Measurements from ENCODE around the gene SDK1. TPM values are rescaled to one million over a fixed set of nuclear protein-coding genes. Genes with fewer than 3 reads are reported as not detected.

Gene SDK1
- polyA plus RNA-seq, 2 of the 4 experiments (the other 2 are of a cell fraction), result 0.12 to 0.28 TPM

GRCh38 chr7:3807824-3808223 lies 506.8 kb downstream of the SDK1 start:
- no peak for TF ChIP-seq KDM1A (IDR thresholded peaks at IDR 0.05; ENCODE audit: low read depth)
- no peak for TF ChIP-seq JUNB (IDR thresholded peaks at IDR 0.05)
- TF ChIP-seq MAX (IDR thresholded peaks at IDR 0.05), result no peak
- TF ChIP-seq POLR2AphosphoS2 (conservative IDR thresholded peaks at IDR 0.05; ENCODE audit: low read length), result no peak
- no peak for TF ChIP-seq FOXS1 (CRISPR knock-in tag; IDR thresholded peaks at IDR 0.05)
- no peak for TF ChIP-seq ATOH8 (CRISPR knock-in tag; IDR thresholded peaks at IDR 0.05; ENCODE audit: low read depth)
- no peak for TF ChIP-seq MAFK (IDR thresholded peaks at IDR 0.05; ENCODE audit: partially characterized antibody)
- no peak for TF ChIP-seq HOXB5 (CRISPR knock-in tag; IDR thresholded peaks at IDR 0.05)
- TF ChIP-seq MAZ (IDR thresholded peaks at IDR 0.05; ENCODE audit: borderline replicate concordance, low read depth, low read length), result no peak
- TF ChIP-seq RFX5 (IDR thresholded peaks at IDR 0.05), result no peak
- no peak for TF ChIP-seq POLR2A (IDR thresholded peaks at IDR 0.05; ENCODE audit: low read length)
- TF ChIP-seq SREBF2 (IDR thresholded peaks at IDR 0.05), result no peak
- no peak for TF ChIP-seq TFCP2L1 (CRISPR knock-in tag; IDR thresholded peaks at IDR 0.05)
- TF ChIP-seq BCL3 (IDR thresholded peaks at IDR 0.05), result no peak
- no peak for TF ChIP-seq ZNF302 (CRISPR knock-in tag; IDR thresholded peaks at IDR 0.05)
- no peak for TF ChIP-seq SMC3 (IDR thresholded peaks at IDR 0.05)
- 19% methylated on average over 9 of the region's 9 CpGs for WGBS (ENCODE audit: missing lambda C conversion rate)
- H3K4me3 ChIP-seq, result no peak overlapping the region
- ChIA-PET POLR2A (no interaction called here), CTCF (interaction anchor here (1.4 kb wide), 1 partner anchor 824 kb away, joined by 5 read pairs; no protein-coding TSS in a partner anchor)
- 0 out of 3 replicates have a peak, but pooled peaks cover 2% of the 10 kb centered on the region for H3K9me3 ChIP-seq
- no peak for DNase-seq (ENCODE audit: low read depth in 1 of 2, low spot score in 1 of 2)
- no peaks in the 10 kb centered on the region for H3K4me1 ChIP-seq
- H3K4me2 ChIP-seq, result no peak overlapping the region
- ATAC-seq, result no peak
- H3K27ac ChIP-seq, result no peak overlapping the region
- no peak for FAIRE-seq

GRCh38 chr7:3821488-3821887 lies 520.4 kb downstream of the SDK1 start:
- TF ChIP-seq CHD2 (IDR thresholded peaks at IDR 0.05; ENCODE audit: low read length, partially characterized antibody) (no peak), MAX (IDR thresholded peaks at IDR 0.05) (no peak), TP53 (CRISPR knock-in tag; IDR thresholded peaks at IDR 0.05) (no peak), GATA3 (IDR thresholded peaks at IDR 0.05; ENCODE audit: borderline replicate concordance) (no peak), E2F6 (IDR thresholded peaks at IDR 0.05; ENCODE audit: borderline replicate concordance, low read depth) (no peak), HES2 (IDR thresholded peaks at IDR 0.05) (no peak), ATOH8 (CRISPR knock-in tag; IDR thresholded peaks at IDR 0.05; ENCODE audit: low read depth) (no peak), ELK1 (IDR thresholded peaks at IDR 0.05; ENCODE audit: low read depth, low read length) (no peak), NFE2L2 (conservative IDR thresholded peaks at IDR 0.05; ENCODE audit: low read length) (no peak), BCL3 (IDR thresholded peaks at IDR 0.05) (no peak), RNF2 (IDR thresholded peaks at IDR 0.05; ENCODE audit: borderline replicate concordance, low read depth) (no peak), KDM5A (IDR thresholded peaks at IDR 0.05) (no peak), CHD4 (IDR thresholded peaks at IDR 0.05; ENCODE audit: borderline replicate concordance) (no peak), HMGXB4 (CRISPR knock-in tag; IDR thresholded peaks at IDR 0.05; ENCODE audit: borderline replicate concordance) (no peak), MAZ (IDR thresholded peaks at IDR 0.05; ENCODE audit: borderline replicate concordance, low read depth, low read length) (no peak), NR3C1 (IDR thresholded peaks at IDR 0.05) (no peak), HOXB5 (CRISPR knock-in tag; IDR thresholded peaks at IDR 0.05) (no peak), HOXA7 (CRISPR knock-in tag; IDR thresholded peaks at IDR 0.05) (no peak), HDAC2 (IDR thresholded peaks at IDR 0.05) (no peak), EP300 (IDR thresholded peaks at IDR 0.05) (no peak)
- H3K4me1 ChIP-seq, result no peaks in the 10 kb centered on the region
- DNase-seq (ENCODE audit: low read depth in 1 of 2, low spot score in 1 of 2) (no peak), ATAC-seq (no peak), FAIRE-seq (no peak)
- H3K4me2 ChIP-seq, result no peak overlapping the region
- POLR2A ChIA-PET, result no interaction called here
- H3K27ac ChIP-seq, result no peak overlapping the region
- WGBS (ENCODE audit: missing lambda C conversion rate), result 61% methylated on average over 6 of the region's 6 CpGs
- no peak overlapping the region for H3K4me3 ChIP-seq
- CTCF ChIA-PET, result no interaction called here
- H3K9me3 ChIP-seq, result no peaks in the 10 kb centered on the region

Data from A549 (cell line).